Thoracic aorta endothelial cell (primary cell): ENCODE data around the gene CORO7. TPM values are rescaled to one million over a fixed set of nuclear protein-coding genes. Genes with fewer than 3 reads are reported as not detected.

ENCODE experiments used
- small RNA-seq: library from RNA; depleted of rRNA; stranded (forward); fragments of <200 nt; gene quantifications from one replicate; pipeline ENCODE3, GENCODE V24; 2012
- total RNA-seq: library from RNA; depleted of rRNA; stranded (reverse); fragments of >200 nt; gene quantifications from 2 replicates; pipeline ENCODE4 v1.2.3, GENCODE V29; 2012

The CORO7 gene
- 52.1 and 62.2 TPM in 2 replicates for total RNA-seq

DNA sequence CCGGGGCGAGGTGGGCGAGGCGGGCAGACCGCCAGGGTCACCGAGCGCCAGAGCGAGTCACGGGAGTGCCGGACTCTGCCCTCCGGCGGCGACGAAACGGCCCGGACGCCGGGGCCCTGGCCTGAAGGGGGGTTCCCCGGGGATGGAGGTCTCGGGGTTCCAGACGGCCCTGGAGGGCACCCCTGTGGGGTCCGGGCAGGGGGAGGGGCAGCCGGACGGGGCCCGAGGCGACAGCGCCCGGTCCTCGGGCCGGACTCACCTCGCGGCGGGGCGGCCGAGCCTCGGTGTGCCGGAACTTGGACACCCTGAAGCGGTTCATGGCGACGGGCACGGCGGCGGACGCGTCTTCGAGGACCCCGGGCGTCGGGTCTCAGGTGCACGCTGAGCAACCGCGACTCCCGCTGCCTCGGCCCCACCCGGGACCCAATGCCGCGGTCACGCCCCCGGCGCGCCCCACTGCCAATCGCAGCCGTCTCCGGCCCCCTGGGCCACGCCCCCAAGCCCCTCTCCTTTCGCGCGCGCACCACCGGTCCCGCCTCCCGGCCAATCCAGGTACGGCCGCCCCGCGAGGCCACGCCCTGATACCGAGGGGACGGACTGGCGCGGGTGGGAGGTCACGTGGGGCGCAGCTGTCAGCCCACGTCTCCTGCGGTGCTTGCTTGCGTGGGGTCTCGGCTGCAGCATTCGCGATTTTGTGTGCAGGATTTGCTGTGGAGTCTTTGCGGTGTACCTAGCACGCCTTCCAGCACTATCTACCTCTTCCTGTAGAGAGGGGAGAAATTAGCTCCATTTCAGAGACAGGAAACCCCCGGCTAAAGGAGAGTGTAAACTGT is at the start of gene CORO7:
Gene CORO7, minus strand, starts transcription at position 397 of the 833 bp plus-strand sequence. Its CDS starts 78 bp downstream, at position 319.

DNA sequence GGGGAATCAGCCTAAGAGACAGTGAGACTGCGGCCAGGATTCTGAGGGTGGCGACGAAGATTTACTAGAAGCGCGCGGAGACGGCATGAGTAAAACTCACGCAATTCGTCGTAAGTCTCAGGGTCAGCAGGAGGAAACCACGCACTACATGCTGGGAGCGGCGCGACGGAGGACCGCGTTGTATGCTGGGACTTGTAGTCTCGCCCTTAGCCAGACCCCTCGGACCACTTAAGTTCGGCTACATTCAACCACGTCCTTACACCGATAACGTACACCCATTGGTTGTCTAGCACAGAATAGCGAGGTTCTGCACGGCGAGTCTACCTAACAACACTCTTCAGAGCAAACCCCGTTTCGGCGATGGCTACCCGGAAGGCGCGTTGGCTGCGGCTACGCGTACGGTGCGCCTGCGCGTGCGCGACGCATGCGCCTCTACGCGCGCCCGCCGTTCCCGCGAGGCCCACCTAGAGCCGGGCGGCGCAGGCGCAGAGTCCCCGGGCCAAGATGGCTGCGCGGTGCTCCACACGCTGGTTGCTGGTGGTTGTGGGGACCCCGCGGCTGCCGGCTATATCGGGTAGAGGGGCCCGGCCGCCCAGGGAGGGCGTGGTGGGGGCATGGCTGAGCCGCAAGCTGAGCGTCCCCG is 9.1 kb upstream of the CORO7 start, which contains the start of gene DNAJA3:
Gene DNAJA3, plus strand, starts transcription at position 491 of the 643 bp plus-strand sequence. Its CDS starts 14 bp downstream, at position 505.

DNA sequence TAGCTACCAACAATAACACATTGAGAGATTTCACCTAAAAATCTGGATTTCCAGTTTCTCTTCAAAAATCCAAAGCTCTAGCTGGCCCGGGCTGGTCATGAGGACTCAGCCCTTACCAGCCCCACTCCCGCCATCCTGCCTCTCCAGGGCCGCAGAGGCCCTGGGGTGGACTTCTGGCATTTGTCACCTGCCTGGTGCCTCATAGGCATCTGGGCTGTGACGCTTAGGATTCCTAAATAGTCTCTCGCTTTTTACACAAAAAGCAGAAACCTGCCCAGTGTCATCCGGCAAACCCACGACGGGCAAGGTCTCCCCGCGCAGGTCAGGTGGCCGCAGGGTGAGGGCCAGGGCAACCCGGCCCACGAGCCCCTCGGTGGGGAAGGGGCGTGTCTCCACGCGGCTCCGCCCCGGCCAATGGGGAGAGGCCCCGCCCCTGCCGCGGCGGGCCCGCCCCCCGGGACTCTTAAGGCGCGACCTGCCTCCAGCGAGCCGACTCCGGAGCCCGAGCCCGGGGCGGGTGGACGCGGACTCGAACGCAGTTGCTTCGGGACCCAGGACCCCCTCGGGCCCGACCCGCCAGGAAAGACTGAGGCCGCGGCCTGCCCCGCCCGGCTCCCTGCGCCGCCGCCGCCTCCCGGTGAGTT is 44.9 kb downstream of the CORO7 start, which contains the start of gene VASN:
Gene VASN, plus strand, starts transcription at position 492 of the 644 bp plus-strand sequence. CDS start 9,030 bp downstream, outside the sequence.

DNA sequence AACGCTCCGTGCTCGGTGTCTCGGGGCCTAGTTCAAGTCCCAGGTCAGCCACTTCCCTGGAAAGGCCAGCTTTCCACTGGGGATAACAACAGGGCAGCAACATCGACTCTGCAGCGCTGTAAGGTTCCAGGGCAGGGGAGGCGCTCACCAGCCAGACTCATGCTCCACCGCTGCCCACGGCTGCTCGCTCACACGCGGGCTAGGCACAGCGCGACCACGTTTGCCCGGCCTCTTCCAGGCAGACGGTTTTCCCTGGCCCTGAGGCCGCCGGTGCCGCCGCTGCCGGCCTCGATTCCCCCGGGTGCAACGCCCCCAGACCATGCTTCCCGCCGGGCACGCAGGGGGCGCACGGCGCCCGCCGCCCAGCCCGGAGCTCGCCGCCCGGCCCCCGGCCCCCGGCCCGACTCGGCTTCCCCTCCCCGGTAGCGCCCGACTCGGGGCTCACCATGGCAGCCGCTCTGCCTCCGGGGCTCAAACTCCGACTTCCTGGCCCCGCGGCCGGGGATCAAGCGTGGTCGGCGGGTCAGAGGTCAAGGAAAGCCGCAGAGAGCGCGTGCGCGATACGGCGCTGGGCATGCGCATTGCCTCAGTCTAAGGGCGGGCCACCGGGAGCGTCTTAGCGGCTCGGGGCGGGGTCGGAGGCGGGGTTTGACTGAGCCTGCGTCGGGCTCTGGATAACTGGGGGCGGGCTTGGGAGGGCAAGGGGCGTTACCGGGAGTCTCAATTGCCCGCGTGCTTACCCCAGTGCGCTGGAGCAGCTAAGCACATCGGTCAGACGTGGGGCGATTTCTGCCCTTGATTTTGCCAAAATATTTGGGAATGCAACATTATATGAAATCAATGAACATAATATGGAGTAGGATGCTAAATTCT is 65.4 kb downstream of the CORO7 start, which contains the start of gene PAM16:
Gene PAM16, minus strand, starts transcription at position 535 of the 873 bp plus-strand sequence. Its CDS starts 87 bp downstream, at position 448.

DNA sequence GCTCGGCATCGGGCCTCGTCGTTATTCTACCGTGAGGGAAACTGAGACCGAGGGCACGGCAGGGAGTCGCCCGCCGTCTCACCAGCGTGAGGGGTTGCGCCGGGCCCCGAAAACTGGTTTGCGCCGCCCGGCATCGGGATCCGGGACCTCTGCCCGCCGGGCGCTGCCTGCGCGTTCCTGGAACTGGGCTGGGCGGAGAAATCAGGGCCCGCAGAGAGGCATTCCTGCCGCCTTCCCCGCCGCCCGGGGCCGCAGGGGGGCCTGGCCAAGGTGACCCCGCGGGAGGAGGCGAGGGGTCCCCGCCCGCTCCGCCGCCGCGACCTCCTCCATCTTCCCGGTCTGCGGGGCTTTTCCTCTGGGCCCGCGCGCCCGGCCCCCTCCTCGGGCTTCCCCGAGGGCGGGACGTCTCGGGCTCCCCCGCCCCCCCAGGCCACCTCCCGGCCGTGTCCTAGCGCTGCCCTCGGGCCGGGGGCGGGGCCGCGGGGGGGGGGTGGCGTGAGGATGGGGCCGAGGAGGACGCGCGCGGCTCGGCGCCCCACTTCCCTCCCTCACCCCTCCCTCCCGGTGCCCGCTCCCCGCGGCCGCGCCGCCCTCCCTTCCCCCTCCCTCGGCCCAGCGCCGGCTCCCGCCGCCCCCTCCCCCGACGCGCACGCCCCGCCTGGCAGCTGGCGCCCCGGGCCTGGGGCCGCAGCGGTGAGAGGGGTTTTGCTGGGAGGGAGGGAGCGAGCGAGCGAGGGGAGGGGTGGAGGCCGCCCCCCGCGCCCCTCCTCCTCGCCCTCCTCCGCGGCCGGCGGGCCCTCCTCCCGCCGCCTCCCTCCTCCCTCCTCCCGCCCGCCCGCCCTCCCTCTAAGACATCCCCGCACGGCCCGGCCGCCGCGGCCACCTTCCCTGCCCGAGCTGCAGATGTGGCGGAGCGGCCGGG is 100.9 kb downstream of the CORO7 start, which contains the start of gene GLIS2:
Gene GLIS2, plus strand, starts transcription at position 882 of the 922 bp plus-strand sequence. CDS start 16,214 bp downstream, outside the sequence.

Small RNA genes lying within 50 kb of the gene (small RNA-seq; reads per million reads assigned to genes)
- gene AC012676.2, result not detected

Other genes starting within 250 kb of the CORO7 start
- gene SRL, start 174.5 kb downstream of the CORO7 start, total RNA-seq, result 0.07 and 0.13 TPM in 2 replicates
- 8.6 and 10.2 TPM in 2 replicates for gene TFAP4, start 143.6 kb downstream of the CORO7 start, total RNA-seq
- 1.2 and 2.2 TPM in 2 replicates for gene GLIS2, start 100.5 kb downstream of the CORO7 start, total RNA-seq
- gene PAM16, start 65.3 kb downstream of the CORO7 start, total RNA-seq, result 18.1 and 23.6 TPM in 2 replicates
- 0.13 and 0.22 TPM in 2 replicates for gene VASN, start 44.7 kb downstream of the CORO7 start, total RNA-seq
- 44.4 and 59.3 TPM in 2 replicates for gene DNAJA3, start 9.3 kb upstream of the CORO7 start, total RNA-seq
- gene NMRAL1, start 58.0 kb upstream of the CORO7 start, total RNA-seq, result 51.7 and 60.1 TPM in 2 replicates
- gene HMOX2, start 59.8 kb upstream of the CORO7 start, total RNA-seq, result 93.8 and 114 TPM in 2 replicates
- 21.3 and 26.1 TPM in 2 replicates for gene CDIP1, start 122.2 kb upstream of the CORO7 start, total RNA-seq
- 0.07 TPM in 1 of 2 replicates, not detected in the other for gene C16orf96, start 139.7 kb upstream of the CORO7 start, total RNA-seq
- 5.7 and 6.1 TPM in 2 replicates for gene UBALD1, start 198.3 kb upstream of the CORO7 start, total RNA-seq
- gene MGRN1, start 208.2 kb upstream of the CORO7 start, total RNA-seq, result 38.4 and 52.8 TPM in 2 replicates